COLO829 (cell line): ENCODE measurements around the gene ZNF618.
A peak's percentile ranks its signal among the peaks of the same experiment; 100 is the strongest.
"Not testable (repeated sequence)": the region's sequence is repeated elsewhere in the genome, so short reads cannot be mapped to it uniquely, and the experiment has no call there.

Experiments
- DNase-seq: peaks from one replicate; pipeline ENCODE4 v3.0.0; 2012; ENCODE audit warnings: low spot score

Gene ZNF618

GRCh38 chr9:114082763-114083412 is 206.8 kb downstream of the ZNF618 start:
- DNase-seq = not testable (repeated sequence)

GRCh38 chr9:114083666-114084065 is 207.6 kb downstream of the ZNF618 start:
- no peak for DNase-seq

- DNase-seq = no peak
These were observed 208.4 kb downstream of the ZNF618 start for GRCh38 chr9:114084282-114085073.

- no peak for DNase-seq
These were observed 209.3 kb downstream of the ZNF618 start for GRCh38 chr9:114085387-114085789.

GRCh38 chr9:114086009-114086408 is 209.9 kb downstream of the ZNF618 start:
- DNase-seq = no peak

- DNase-seq = no peak
These were observed 210.5 kb downstream of the ZNF618 start for GRCh38 chr9:114086607-114087006.

GRCh38 chr9:114087721-114088120 is 211.6 kb downstream of the ZNF618 start:
- no peak for DNase-seq

- no peak for DNase-seq
These were observed 212.6 kb downstream of the ZNF618 start for GRCh38 chr9:114088571-114089170.

GRCh38 chr9:114089206-114089840 is 213.2 kb downstream of the ZNF618 start:
- DNase-seq = no peak

- DNase-seq = no peak
These were observed 214.7 kb downstream of the ZNF618 start for GRCh38 chr9:114090798-114091197.

- DNase-seq = no peak
These were observed 215.6 kb downstream of the ZNF618 start for GRCh38 chr9:114091711-114092110.

- DNase-seq = no peak
These were observed 216.2 kb downstream of the ZNF618 start for GRCh38 chr9:114092336-114092735.

GRCh38 chr9:114093031-114093471 is 216.9 kb downstream of the ZNF618 start:
- DNase-seq = no peak

- DNase-seq = no peak
These were observed 217.8 kb downstream of the ZNF618 start for GRCh38 chr9:114093761-114094505.

GRCh38 chr9:114094971-114095370 is 218.9 kb downstream of the ZNF618 start:
- no peak for DNase-seq

GRCh38 chr9:114096041-114096511 is 220.0 kb downstream of the ZNF618 start:
- DNase-seq = no peak

- DNase-seq = no peak
These were observed 220.9 kb downstream of the ZNF618 start for GRCh38 chr9:114096866-114097612.

- peak; percentile 42 for DNase-seq
These were observed 221.5 kb downstream of the ZNF618 start for GRCh38 chr9:114097613-114098020.

GRCh38 chr9:114098021-114098935 is 222.2 kb downstream of the ZNF618 start:
- DNase-seq = no peak
